Activated CD4-positive, CD25-positive, alpha-beta regulatory T cell treated with anti-CD3 and anti-CD28 coated beads, Interleukin-2, amount 50 U/mL, for 24 hours (primary cell): Measurements from ENCODE around the gene EXT2.

Source experiments
- ATAC-seq, 2 donors: fragments of 150-1000 bp; cut with Tn5 transposase; one replicate each; pipeline ENCODE4 v1.10.0; 2021; ENCODE audit warnings: mild to moderate bottlenecking in 1 of 2, moderate library complexity in 1 of 2

EXT2 gene

GRCh38 chr11:44269369-44270351, 174.2 kb downstream of the EXT2 start:
- ATAC-seq: no peak

GRCh38 chr11:44270403-44271273, 175.2 kb downstream of the EXT2 start:
- ATAC-seq: no peak

GRCh38 chr11:44271286-44271685, 175.8 kb downstream of the EXT2 start:
- ATAC-seq: no peak

- no peak for ATAC-seq
Measured at GRCh38 chr11:44274404-44274803, 178.9 kb downstream of the EXT2 start.

GRCh38 chr11:44275241-44275640, 179.8 kb downstream of the EXT2 start:
- ATAC-seq: no peak

- ATAC-seq: no peak
Measured at GRCh38 chr11:44275961-44276550, 180.6 kb downstream of the EXT2 start.

- no peak for ATAC-seq
Measured at GRCh38 chr11:44277196-44278090, 182.0 kb downstream of the EXT2 start.

GRCh38 chr11:44279483-44279882, 184.0 kb downstream of the EXT2 start:
- no peak for ATAC-seq

GRCh38 chr11:44280257-44280656, 184.8 kb downstream of the EXT2 start:
- no peak for ATAC-seq

GRCh38 chr11:44281151-44281550, 185.7 kb downstream of the EXT2 start:
- no peak for ATAC-seq

- ATAC-seq: no peak
Measured at GRCh38 chr11:44282620-44283019, 187.1 kb downstream of the EXT2 start.

GRCh38 chr11:44285756-44286155, 190.3 kb downstream of the EXT2 start:
- ATAC-seq: no peak

GRCh38 chr11:44286268-44286880, 190.9 kb downstream of the EXT2 start:
- ATAC-seq: peak in 1 of 2 donors; percentile 68

GRCh38 chr11:44286911-44287310, 191.4 kb downstream of the EXT2 start:
- no peak for ATAC-seq

- no peak for ATAC-seq
Measured at GRCh38 chr11:44288133-44288526, 192.7 kb downstream of the EXT2 start.

- no peak for ATAC-seq
Measured at GRCh38 chr11:44290208-44290607, 194.7 kb downstream of the EXT2 start.
